GM19025 (cell line): ENCODE data around the gene NPAS3.

Experiments
- ATAC-seq: cut with Tn5 transposase; IDR thresholded peaks from one replicate; pipeline ENCODE4 v1.9.1; 2021; ENCODE audit warnings: mild to moderate bottlenecking, low read depth, moderate library complexity; ENCODE audit not compliant: unreplicated experiment

NPAS3 gene

GRCh38 chr14:33527023-33527634 is 588.5 kb downstream of the NPAS3 start:
- ATAC-seq, result no peak

- no peak for ATAC-seq
Observed at GRCh38 chr14:33528655-33529054, 590.0 kb downstream of the NPAS3 start.

- no peak for ATAC-seq
Observed at GRCh38 chr14:33529787-33530757, 591.4 kb downstream of the NPAS3 start.

GRCh38 chr14:33532553-33532952 is 593.9 kb downstream of the NPAS3 start:
- ATAC-seq, result no peak

GRCh38 chr14:33534104-33534503 is 595.4 kb downstream of the NPAS3 start:
- ATAC-seq, result no peak

- no peak for ATAC-seq
Observed at GRCh38 chr14:33534632-33535031, 596.0 kb downstream of the NPAS3 start.

GRCh38 chr14:33539918-33540357 is 601.3 kb downstream of the NPAS3 start:
- ATAC-seq, result no peak

- no peak for ATAC-seq
Observed at GRCh38 chr14:33541171-33541570, 602.5 kb downstream of the NPAS3 start.

GRCh38 chr14:33542338-33543287 is 603.9 kb downstream of the NPAS3 start:
- ATAC-seq, result no peak

GRCh38 chr14:33545696-33546095 is 607.0 kb downstream of the NPAS3 start:
- no peak for ATAC-seq

- no peak for ATAC-seq
Observed at GRCh38 chr14:33548606-33549005, 609.9 kb downstream of the NPAS3 start.

GRCh38 chr14:33551963-33552362 is 613.3 kb downstream of the NPAS3 start:
- ATAC-seq, result no peak

GRCh38 chr14:33553706-33554278 is 615.1 kb downstream of the NPAS3 start:
- no peak for ATAC-seq

GRCh38 chr14:33554988-33555387 is 616.3 kb downstream of the NPAS3 start:
- no peak for ATAC-seq

GRCh38 chr14:33555710-33556350 is 617.2 kb downstream of the NPAS3 start:
- no peak for ATAC-seq

GRCh38 chr14:33556382-33557121 is 617.9 kb downstream of the NPAS3 start:
- ATAC-seq, result no peak

GRCh38 chr14:33560718-33561431 is 622.2 kb downstream of the NPAS3 start:
- no peak for ATAC-seq

GRCh38 chr14:33561488-33562175 is 623.0 kb downstream of the NPAS3 start:
- ATAC-seq, result no peak
